HepG2 (cell line): ENCODE results near the gene FAM120B. TPM values are rescaled to one million over a fixed set of nuclear protein-coding genes. Genes with fewer than 3 reads are reported as not detected.

Experiments
- MTERF4 ChIP-seq: sonication (generic); formaldehyde crosslinking; IDR thresholded peaks from 2 replicates; pipeline ENCODE4 v1.8.0; 2023; ENCODE audit warnings: mild to moderate bottlenecking, missing genetic modification reagents
- POLR2AphosphoS5 ChIP-seq: IDR thresholded peaks from 2 replicates; pipeline ENCODE4 v1.6.1; 2012; ENCODE audit warnings: low read depth, low read length
- TRIM24 ChIP-seq: sonication (generic); formaldehyde crosslinking; IDR thresholded peaks from 2 replicates; pipeline ENCODE4 v1.8.0; 2022; ENCODE audit warnings: mild to moderate bottlenecking, missing genetic modification reagents
- ZBTB40 ChIP-seq, 2 experiments: fragments of 450-650 bp in 1 of 2; sonication (generic) in 1 of 2; formaldehyde crosslinking in 1 of 2; IDR thresholded peaks; 2 replicates each; pipeline versions ENCODE4 v1.6.1 to v1.8.0; 2016 to 2022; ENCODE audit warnings: antibody characterized with exemption in 1 of 2, mild to moderate bottlenecking in 1 of 2, missing genetic modification reagents in 1 of 2
- ZNF160 ChIP-seq: sonication (generic); formaldehyde crosslinking; IDR thresholded peaks from 2 replicates; pipeline ENCODE4 v1.8.0; 2022; ENCODE audit warnings: mild to moderate bottlenecking, inconsistent platforms, missing genetic modification reagents
- ZNF784 ChIP-seq: sonication (generic); formaldehyde crosslinking; IDR thresholded peaks from 2 replicates; pipeline ENCODE4 v1.5.1; 2020; ENCODE audit warnings: missing genetic modification reagents, mild to moderate bottlenecking, borderline replicate concordance
- polyA plus RNA-seq, 8 experiments: library from polyadenylated mRNA; depleted of rRNA in 3 of 8; stranded (reverse) in 7 of 8; unstranded in 1 of 8; fragments of >200 nt; fragmentation: Illumina TruSeq in 4 of 8; extraction: Trizol in 4 of 8; gene quantifications; 2 replicates each; pipeline versions ENCODE4 v1.2.1 to v1.2.3, GENCODE V29; 2011 to 2016; ENCODE audit warnings: low read depth in 4 of 8, missing spikeins in 1 of 8, mixed read lengths in 1 of 8; ENCODE audit not compliant: insufficient read depth in 1 of 8
- total RNA-seq, 5 experiments: library from RNA; depleted of rRNA; stranded (reverse); fragments of >200 nt; fragmentation: Illumina TruSeq; extraction: Trizol; gene quantifications; 2 replicates each; pipeline ENCODE4 v1.2.3, GENCODE V29; 2016; ENCODE audit warnings: low read depth in 1 of 5

Gene FAM120B
- total and polyA plus RNA-seq, 2 of the 13 experiments (the other 11 are each of a cell fraction or from before 2014, with no cell fraction given) = 9.2 to 10.7 TPM

GRCh38 chr6:170434117-170434820 is 127.7 kb downstream of the FAM120B start (continued):
- no peak for TF ChIP-seq ZNF784 (CRISPR knock-in tag)
- TF ChIP-seq ZBTB40 (IDR thresholded peaks at IDR 0.05) = no peak
- TF ChIP-seq ZBTB40 (CRISPR knock-in tag; IDR thresholded peaks at IDR 0.05) = 0 out of 2 replicates have a peak, but pooled peaks have one; percentile 18
- TF ChIP-seq MTERF4 (CRISPR knock-in tag) = no peak
- TF ChIP-seq POLR2AphosphoS5 = no peak
- TF ChIP-seq ZNF160 (CRISPR knock-in tag) = no peak
- TF ChIP-seq TRIM24 (CRISPR knock-in tag) = no peak
- TF ChIP-seq, all 625 proteins: peak for 24
